OCI-LY1 (cell line): Measurements from ENCODE around the gene MAGI1.

Experiments used
- H2AFZ ChIP-seq: fragments of 200-600 bp; sonication (generic), shearing (Covaris generic); 2 replicates; pipeline ENCODE4 v1.6.0; 2014; ENCODE audit warnings: antibody characterized with exemption, mild to moderate bottlenecking, low read length
- H3F3A ChIP-seq: fragments of 200-600 bp; sonication (generic), shearing (Covaris generic); 2 replicates; pipeline ENCODE4 v1.6.0; 2014; ENCODE audit warnings: mild to moderate bottlenecking, antibody characterized with exemption, low read length, moderate library complexity; ENCODE audit not compliant: insufficient read depth
- H3K27ac ChIP-seq: fragments of 200-600 bp; sonication (generic); 2 replicates; pipeline ENCODE4 v1.5.1; 2014; ENCODE audit warnings: low read length, mixed run types, mild to moderate bottlenecking, low read depth; ENCODE audit not compliant: poor library complexity, severe bottlenecking
- H3K27me3 ChIP-seq: fragments of 200-600 bp; sonication (generic); 2 replicates; pipeline ENCODE4 v1.6.0; 2014; ENCODE audit warnings: antibody characterized with exemption, mild to moderate bottlenecking, low read length, moderate library complexity; ENCODE audit not compliant: insufficient read depth
- H3K36me3 ChIP-seq: fragments of 200-600 bp; sonication (generic); 2 replicates; pipeline ENCODE4 v1.6.1; 2014; ENCODE audit warnings: mild to moderate bottlenecking, antibody characterized with exemption, low read length, moderate library complexity, mixed read lengths; ENCODE audit not compliant: insufficient read depth
- H3K4me1 ChIP-seq: fragments of 200-600 bp; sonication (generic); 2 replicates; pipeline ENCODE4 v1.5.1; 2014; ENCODE audit warnings: mild to moderate bottlenecking, low read length, moderate library complexity; ENCODE audit not compliant: insufficient read depth, severe bottlenecking
- H3K4me2 ChIP-seq: fragments of 200-600 bp; sonication (generic), shearing (Covaris generic); 2 replicates; pipeline ENCODE4 v1.6.1; 2014; ENCODE audit warnings: low read length
- H3K4me3 ChIP-seq: fragments of 200-600 bp; sonication (generic); 2 replicates; pipeline ENCODE4 v1.5.1; 2014; ENCODE audit warnings: low read length, low read depth, mild to moderate bottlenecking, mixed read lengths; ENCODE audit not compliant: poor library complexity, severe bottlenecking
- H3K79me2 ChIP-seq: fragments of 200-600 bp; shearing (Covaris generic); 2 replicates; pipeline ENCODE4 v1.6.1; 2016; ENCODE audit warnings: mixed run types, low read length, mixed read lengths; ENCODE audit not compliant: insufficient read depth
- H3K9ac ChIP-seq: fragments of 200-600 bp; sonication (generic), shearing (Covaris generic); 2 replicates; pipeline ENCODE4 v1.6.1; 2014; ENCODE audit warnings: mild to moderate bottlenecking, low read length, mixed read lengths
- H3K9me2 ChIP-seq: fragments of 200-600 bp; sonication (generic), shearing (Covaris generic); 2 replicates; pipeline ENCODE4 v1.6.1; 2014; ENCODE audit warnings: low read depth, mild to moderate bottlenecking, low read length, mixed read lengths
- H3K9me3 ChIP-seq: fragments of 200-600 bp; shearing (Covaris generic); 2 replicates; pipeline ENCODE4 v1.6.1; 2014; ENCODE audit warnings: low read length, mixed read lengths
- H4K20me1 ChIP-seq: fragments of 200-600 bp; sonication (generic), shearing (Covaris generic); 2 replicates; pipeline ENCODE4 v1.6.0; 2016; ENCODE audit warnings: mild to moderate bottlenecking, low read length; ENCODE audit not compliant: insufficient read depth
- CTCF ChIP-seq: fragments of 200-600 bp; sonication (generic), shearing (Covaris generic); IDR thresholded peaks from 2 replicates; pipeline ENCODE4 v1.5.1; 2017; ENCODE audit warnings: mild to moderate bottlenecking, antibody characterized with exemption, low read length, moderate library complexity, mixed read lengths
- EZH2 ChIP-seq: fragments of 200-600 bp; sonication (generic), shearing (Covaris generic); IDR thresholded peaks from 2 replicates; pipeline ENCODE4 v1.8.0; 2017; ENCODE audit warnings: borderline replicate concordance, mixed run types, mild to moderate bottlenecking, antibody characterized with exemption, low read length, moderate library complexity, mixed read lengths

The MAGI1 gene

DNA sequence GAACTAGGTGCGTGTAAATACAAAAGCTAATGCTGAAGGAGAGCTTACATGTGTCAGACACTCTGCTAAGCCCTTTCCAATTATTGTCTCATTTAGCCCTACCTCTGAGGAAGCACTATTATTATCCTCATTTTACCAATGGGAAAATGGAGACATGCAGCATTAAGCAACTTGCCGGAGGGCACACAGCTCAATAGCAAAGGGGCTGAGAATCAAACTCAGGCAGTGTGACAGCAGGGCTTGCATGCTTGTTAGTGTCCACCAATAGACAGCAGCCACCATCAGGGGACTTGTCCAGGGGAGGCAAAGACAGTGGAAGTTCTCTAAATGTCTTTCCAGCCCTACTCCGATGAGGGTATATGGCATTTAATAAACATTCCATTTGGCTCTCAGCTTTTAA, 548.6 kb downstream of the MAGI1 start:
- Histone ChIP-seq H3K9me2 (no peaks in the 10 kb centered on the region), H4K20me1 (no peaks in the 10 kb centered on the region), H3K4me3 (no peak overlapping the region), H3K27me3 (no peaks in the 10 kb centered on the region), H3K9ac (no peak overlapping the region), H3K27ac (no peak overlapping the region), H3K36me3 (no peaks in the 10 kb centered on the region), H3F3A (no peaks in the 10 kb centered on the region), H3K9me3 (no peaks in the 10 kb centered on the region), H3K4me1 (no peaks in the 10 kb centered on the region), H3K79me2 (no peaks in the 10 kb centered on the region), H2AFZ (no peak overlapping the region), H3K4me2 (no peak overlapping the region)
- no peak for TF ChIP-seq EZH2
- TF ChIP-seq CTCF = no peak

- H3K9me3 ChIP-seq = no peaks in the 10 kb centered on the region
- no peaks in the 10 kb centered on the region for H4K20me1 ChIP-seq
- H3K27me3 ChIP-seq = no peaks in the 10 kb centered on the region
- H2AFZ ChIP-seq = no peak overlapping the region
- H3K27ac ChIP-seq = no peak overlapping the region
- H3K9ac ChIP-seq = no peak overlapping the region
- TF ChIP-seq CTCF (no peak), EZH2 (no peak)
- H3F3A ChIP-seq = no peaks in the 10 kb centered on the region
- H3K4me1 ChIP-seq = no peaks in the 10 kb centered on the region
- no peaks in the 10 kb centered on the region for H3K79me2 ChIP-seq
- H3K4me2 ChIP-seq = no peak overlapping the region
- no peak overlapping the region for H3K4me3 ChIP-seq
- no peaks in the 10 kb centered on the region for H3K9me2 ChIP-seq
- no peaks in the 10 kb centered on the region for H3K36me3 ChIP-seq
These were observed 549.5 kb downstream of the MAGI1 start for GRCh38 chr3:65489253-65489652.

GRCh38 chr3:65485826-65486469, 552.8 kb downstream of the MAGI1 start:
- Histone ChIP-seq H3K4me2 (no peak overlapping the region), H3K27ac (no peak overlapping the region), H3K36me3 (no peaks in the 10 kb centered on the region), H3K79me2 (no peaks in the 10 kb centered on the region), H3K4me1 (no peaks in the 10 kb centered on the region), H3K27me3 (no peaks in the 10 kb centered on the region), H3K9ac (no peak overlapping the region), H3K9me2 (no peaks in the 10 kb centered on the region), H3F3A (no peaks in the 10 kb centered on the region), H2AFZ (no peak overlapping the region), H4K20me1 (no peaks in the 10 kb centered on the region), H3K4me3 (no peak overlapping the region), H3K9me3 (no peaks in the 10 kb centered on the region)
- TF ChIP-seq EZH2 (no peak), CTCF (no peak)
